K562 (cell line): ENCODE measurements around the gene PTPRU. TPM values are rescaled to one million over a fixed set of nuclear protein-coding genes. Genes with fewer than 3 reads are reported as not detected.

Experiments
- EWSR1 ChIP-seq: fragments of 450-650 bp; IDR thresholded peaks from 2 replicates; pipeline ENCODE4 v1.6.1; 2018; ENCODE audit warnings: borderline replicate concordance, mild to moderate bottlenecking, low read depth, moderate library complexity; ENCODE audit not compliant: partially characterized antibody
- HEY1 ChIP-seq: fragments of 250-450 bp; sonication (Bioruptor Pico); IDR thresholded peaks from 2 replicates; pipeline ENCODE4 v1.5.0; 2020; ENCODE audit warnings: mild to moderate bottlenecking, moderate library complexity, borderline replicate concordance
- JUNB ChIP-seq: fragments of 450-650 bp; formaldehyde crosslinking; conservative IDR thresholded peaks from 2 replicates; pipeline ENCODE4 v1.4.0; 2020; ENCODE audit warnings: mild to moderate bottlenecking
- NONO ChIP-seq, 2 experiments: fragments of 200-400 bp in 1 of 2; fragments of 450-650 bp in 1 of 2; formaldehyde crosslinking in 1 of 2; IDR thresholded peaks; 2 replicates each; pipeline ENCODE4 v1.6.1; 2017; ENCODE audit warnings: low read depth in 2 of 2, mild to moderate bottlenecking in 2 of 2, moderate library complexity in 2 of 2, low read length in 1 of 2
- TCF7 ChIP-seq: sonication (generic); IDR thresholded peaks from 2 replicates; pipeline ENCODE4 v1.6.1; 2016; ENCODE audit warnings: antibody characterized with exemption, borderline replicate concordance
- ZC3H11A ChIP-seq: IDR thresholded peaks from 2 replicates; pipeline ENCODE4 v1.6.1; 2012; ENCODE audit warnings: low read depth, low read length, improper control_type of control experiment
- ZNF583 ChIP-seq: fragments of 250-450 bp; sonication (Bioruptor Pico); IDR thresholded peaks from 2 replicates; pipeline ENCODE4 v1.4.0; 2020
- ZNF586 ChIP-seq: fragments of 450-650 bp; formaldehyde crosslinking; conservative IDR thresholded peaks from 2 replicates; pipeline ENCODE4 v1.4.0; 2020; ENCODE audit warnings: mild to moderate bottlenecking, moderate library complexity
- ZNF644 ChIP-seq: fragments of 200-800 bp; sonication (Bioruptor generic); IDR thresholded peaks from 2 replicates; pipeline ENCODE4 v1.6.1; 2016; ENCODE audit warnings: low read depth, missing genetic modification characterization, missing compliant biosample characterization
- ZSCAN29 ChIP-seq: fragments of 450-650 bp; IDR thresholded peaks from 2 replicates; pipeline ENCODE4 v1.6.1; 2017
- polyA plus RNA-seq, 8 experiments: library from polyadenylated mRNA; depleted of rRNA in 4 of 8; stranded (reverse) in 5 of 8; unstranded in 3 of 8; fragments of >200 nt; fragmentation: Nextera tagmentation in 2 of 8; fragmentation: Illumina TruSeq in 1 of 8; extraction: Ambion mirVana in 2 of 8; extraction: Trizol in 1 of 8; gene quantifications; 2 replicates each; pipeline versions ENCODE4 v1.2.1 to v1.2.3, GENCODE V29; 2011 to 2014; ENCODE audit warnings: inconsistent platforms in 1 of 8, missing spikeins in 1 of 8
- total RNA-seq, 7 experiments: library from RNA; depleted of rRNA in 6 of 7; stranded (reverse); fragments of >200 nt in 6 of 7; fragmentation: Illumina TruSeq in 2 of 7; extraction: Trizol in 2 of 7; gene quantifications; 2 replicates each; pipeline versions ENCODE4 v1.2.1 to v1.2.3, GENCODE V29; 2011 to 2021; ENCODE audit warnings: low replicate concordance in 1 of 7
- TF ChIP-seq, protein P1 (sequence below): fragments of 450-650 bp; IDR thresholded peaks from 2 replicates; pipeline ENCODE4 v1.6.1; 2016; ENCODE audit warnings: borderline replicate concordance
- TF ChIP-seq, protein P2 (sequence below): fragments of 250-450 bp; sonication (Bioruptor Pico); IDR thresholded peaks from 2 replicates; pipeline ENCODE4 v1.5.0; 2021
- TF ChIP-seq, protein P3 (sequence below): fragments of 450-650 bp; IDR thresholded peaks from 2 replicates; pipeline ENCODE4 v1.7.1; 2018; ENCODE audit warnings: mild to moderate bottlenecking, low read depth; ENCODE audit not compliant: partially characterized antibody
- TF ChIP-seq, protein P4 (sequence below): fragments of 200-800 bp; sonication (Bioruptor generic); IDR thresholded peaks from 2 replicates; pipeline ENCODE4 v1.6.1; 2016; ENCODE audit warnings: missing genetic modification characterization, missing compliant biosample characterization

Gene PTPRU
- total and polyA plus RNA-seq, 9 of the 15 experiments (the other 6 are each of a cell fraction or from before 2014, with no cell fraction given) = 0.01 to 2.9 (median 1.0) TPM

DNA sequence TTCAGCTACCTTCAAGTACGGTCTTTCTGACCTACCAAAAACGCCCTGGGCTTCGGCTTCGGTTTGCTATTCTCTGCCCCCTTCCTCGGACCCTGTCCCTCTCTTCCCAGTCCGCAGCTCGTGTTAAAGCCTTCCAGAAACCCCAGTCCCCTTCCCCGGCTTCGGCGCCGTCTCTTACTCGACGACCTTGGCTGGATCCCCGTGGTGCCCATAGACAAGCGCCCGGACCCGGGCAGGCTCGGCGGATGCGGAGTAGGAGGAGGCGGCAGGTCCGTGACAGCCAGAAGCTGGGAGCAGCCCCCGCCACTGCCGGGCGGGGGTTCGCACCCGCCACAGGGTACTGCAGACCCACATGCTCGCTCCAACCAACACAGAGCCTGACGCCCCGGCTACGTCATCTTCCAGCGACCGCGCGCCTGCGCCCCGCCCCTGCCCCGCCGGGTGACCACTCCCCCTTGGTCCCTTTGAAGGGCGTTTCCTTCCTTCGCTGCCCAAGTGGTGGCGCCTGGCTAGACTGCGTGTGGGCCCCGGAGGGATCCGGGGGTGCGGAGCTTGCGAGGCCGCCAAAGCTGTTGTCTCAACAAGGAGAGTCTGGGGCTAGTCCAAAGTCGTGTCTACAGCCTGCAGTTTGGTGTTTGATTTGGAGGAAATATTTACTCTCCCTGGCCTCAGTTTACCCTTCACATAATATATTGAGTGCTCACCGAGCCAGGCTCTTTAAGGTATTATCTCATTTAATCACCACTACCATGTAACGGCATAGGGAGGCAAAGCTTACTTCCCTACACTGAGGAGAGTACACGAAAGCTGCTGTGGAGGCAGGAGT, 5.6 kb upstream of the PTPRU start, which contains the start of gene MECR (continued):
- TF ChIP-seq, protein P1, sequence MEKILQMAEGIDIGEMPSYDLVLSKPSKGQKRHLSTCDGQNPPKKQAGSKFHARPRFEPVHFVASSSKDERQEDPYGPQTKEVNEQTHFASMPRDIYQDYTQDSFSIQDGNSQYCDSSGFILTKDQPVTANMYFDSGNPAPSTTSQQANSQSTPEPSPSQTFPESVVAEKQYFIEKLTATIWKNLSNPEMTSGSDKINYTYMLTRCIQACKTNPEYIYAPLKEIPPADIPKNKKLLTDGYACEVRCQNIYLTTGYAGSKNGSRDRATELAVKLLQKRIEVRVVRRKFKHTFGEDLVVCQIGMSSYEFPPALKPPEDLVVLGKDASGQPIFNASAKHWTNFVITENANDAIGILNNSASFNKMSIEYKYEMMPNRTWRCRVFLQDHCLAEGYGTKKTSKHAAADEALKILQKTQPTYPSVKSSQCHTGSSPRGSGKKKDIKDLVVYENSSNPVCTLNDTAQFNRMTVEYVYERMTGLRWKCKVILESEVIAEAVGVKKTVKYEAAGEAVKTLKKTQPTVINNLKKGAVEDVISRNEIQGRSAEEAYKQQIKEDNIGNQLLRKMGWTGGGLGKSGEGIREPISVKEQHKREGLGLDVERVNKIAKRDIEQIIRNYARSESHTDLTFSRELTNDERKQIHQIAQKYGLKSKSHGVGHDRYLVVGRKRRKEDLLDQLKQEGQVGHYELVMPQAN = peak; percentile 97
- TF ChIP-seq HEY1 (CRISPR knock-in tag) (no peak), ZNF583 (CRISPR knock-in tag) (no peak), TCF7 (no peak), ZNF644 (tag) (no peak), EWSR1 (no peak), ZC3H11A (0 out of 2 replicates have a peak, but pooled peaks have one; percentile 55), ZNF586 (CRISPR knock-in tag) (no peak), NONO (IDR thresholded peaks at IDR 0.05; ENCODE audit: low read depth in 2 of 2, low read length in 1 of 2) (no peak), JUNB (CRISPR knock-in tag) (no peak), ZSCAN29 (no peak)
- TF ChIP-seq, protein P2, sequence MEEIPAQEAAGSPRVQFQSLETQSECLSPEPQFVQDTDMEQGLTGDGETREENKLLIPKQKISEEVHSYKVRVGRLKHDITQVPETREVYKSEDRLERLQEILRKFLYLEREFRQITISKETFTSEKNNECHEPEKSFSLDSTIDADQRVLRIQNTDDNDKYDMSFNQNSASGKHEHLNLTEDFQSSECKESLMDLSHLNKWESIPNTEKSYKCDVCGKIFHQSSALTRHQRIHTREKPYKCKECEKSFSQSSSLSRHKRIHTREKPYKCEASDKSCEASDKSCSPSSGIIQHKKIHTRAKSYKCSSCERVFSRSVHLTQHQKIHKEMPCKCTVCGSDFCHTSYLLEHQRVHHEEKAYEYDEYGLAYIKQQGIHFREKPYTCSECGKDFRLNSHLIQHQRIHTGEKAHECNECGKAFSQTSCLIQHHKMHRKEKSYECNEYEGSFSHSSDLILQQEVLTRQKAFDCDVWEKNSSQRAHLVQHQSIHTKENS (CRISPR knock-in tag) = no peak
- TF ChIP-seq, protein P3, sequence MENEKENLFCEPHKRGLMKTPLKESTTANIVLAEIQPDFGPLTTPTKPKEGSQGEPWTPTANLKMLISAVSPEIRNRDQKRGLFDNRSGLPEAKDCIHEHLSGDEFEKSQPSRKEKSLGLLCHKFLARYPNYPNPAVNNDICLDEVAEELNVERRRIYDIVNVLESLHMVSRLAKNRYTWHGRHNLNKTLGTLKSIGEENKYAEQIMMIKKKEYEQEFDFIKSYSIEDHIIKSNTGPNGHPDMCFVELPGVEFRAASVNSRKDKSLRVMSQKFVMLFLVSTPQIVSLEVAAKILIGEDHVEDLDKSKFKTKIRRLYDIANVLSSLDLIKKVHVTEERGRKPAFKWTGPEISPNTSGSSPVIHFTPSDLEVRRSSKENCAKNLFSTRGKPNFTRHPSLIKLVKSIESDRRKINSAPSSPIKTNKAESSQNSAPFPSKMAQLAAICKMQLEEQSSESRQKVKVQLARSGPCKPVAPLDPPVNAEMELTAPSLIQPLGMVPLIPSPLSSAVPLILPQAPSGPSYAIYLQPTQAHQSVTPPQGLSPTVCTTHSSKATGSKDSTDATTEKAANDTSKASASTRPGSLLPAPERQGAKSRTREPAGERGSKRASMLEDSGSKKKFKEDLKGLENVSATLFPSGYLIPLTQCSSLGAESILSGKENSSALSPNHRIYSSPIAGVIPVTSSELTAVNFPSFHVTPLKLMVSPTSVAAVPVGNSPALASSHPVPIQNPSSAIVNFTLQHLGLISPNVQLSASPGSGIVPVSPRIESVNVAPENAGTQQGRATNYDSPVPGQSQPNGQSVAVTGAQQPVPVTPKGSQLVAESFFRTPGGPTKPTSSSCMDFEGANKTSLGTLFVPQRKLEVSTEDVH = peak; percentile 48
- TF ChIP-seq, protein P4, sequence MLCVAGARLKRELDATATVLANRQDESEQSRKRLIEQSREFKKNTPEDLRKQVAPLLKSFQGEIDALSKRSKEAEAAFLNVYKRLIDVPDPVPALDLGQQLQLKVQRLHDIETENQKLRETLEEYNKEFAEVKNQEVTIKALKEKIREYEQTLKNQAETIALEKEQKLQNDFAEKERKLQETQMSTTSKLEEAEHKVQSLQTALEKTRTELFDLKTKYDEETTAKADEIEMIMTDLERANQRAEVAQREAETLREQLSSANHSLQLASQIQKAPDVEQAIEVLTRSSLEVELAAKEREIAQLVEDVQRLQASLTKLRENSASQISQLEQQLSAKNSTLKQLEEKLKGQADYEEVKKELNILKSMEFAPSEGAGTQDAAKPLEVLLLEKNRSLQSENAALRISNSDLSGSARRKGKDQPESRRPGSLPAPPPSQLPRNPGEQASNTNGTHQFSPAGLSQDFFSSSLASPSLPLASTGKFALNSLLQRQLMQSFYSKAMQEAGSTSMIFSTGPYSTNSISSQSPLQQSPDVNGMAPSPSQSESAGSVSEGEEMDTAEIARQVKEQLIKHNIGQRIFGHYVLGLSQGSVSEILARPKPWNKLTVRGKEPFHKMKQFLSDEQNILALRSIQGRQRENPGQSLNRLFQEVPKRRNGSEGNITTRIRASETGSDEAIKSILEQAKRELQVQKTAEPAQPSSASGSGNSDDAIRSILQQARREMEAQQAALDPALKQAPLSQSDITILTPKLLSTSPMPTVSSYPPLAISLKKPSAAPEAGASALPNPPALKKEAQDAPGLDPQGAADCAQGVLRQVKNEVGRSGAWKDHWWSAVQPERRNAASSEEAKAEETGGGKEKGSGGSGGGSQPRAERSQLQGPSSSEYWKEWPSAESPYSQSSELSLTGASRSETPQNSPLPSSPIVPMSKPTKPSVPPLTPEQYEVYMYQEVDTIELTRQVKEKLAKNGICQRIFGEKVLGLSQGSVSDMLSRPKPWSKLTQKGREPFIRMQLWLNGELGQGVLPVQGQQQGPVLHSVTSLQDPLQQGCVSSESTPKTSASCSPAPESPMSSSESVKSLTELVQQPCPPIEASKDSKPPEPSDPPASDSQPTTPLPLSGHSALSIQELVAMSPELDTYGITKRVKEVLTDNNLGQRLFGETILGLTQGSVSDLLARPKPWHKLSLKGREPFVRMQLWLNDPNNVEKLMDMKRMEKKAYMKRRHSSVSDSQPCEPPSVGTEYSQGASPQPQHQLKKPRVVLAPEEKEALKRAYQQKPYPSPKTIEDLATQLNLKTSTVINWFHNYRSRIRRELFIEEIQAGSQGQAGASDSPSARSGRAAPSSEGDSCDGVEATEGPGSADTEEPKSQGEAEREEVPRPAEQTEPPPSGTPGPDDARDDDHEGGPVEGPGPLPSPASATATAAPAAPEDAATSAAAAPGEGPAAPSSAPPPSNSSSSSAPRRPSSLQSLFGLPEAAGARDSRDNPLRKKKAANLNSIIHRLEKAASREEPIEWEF (CRISPR knock-in tag) = no peak
